Measurements from ENCODE around the gene DCUN1D3.

DNA sequence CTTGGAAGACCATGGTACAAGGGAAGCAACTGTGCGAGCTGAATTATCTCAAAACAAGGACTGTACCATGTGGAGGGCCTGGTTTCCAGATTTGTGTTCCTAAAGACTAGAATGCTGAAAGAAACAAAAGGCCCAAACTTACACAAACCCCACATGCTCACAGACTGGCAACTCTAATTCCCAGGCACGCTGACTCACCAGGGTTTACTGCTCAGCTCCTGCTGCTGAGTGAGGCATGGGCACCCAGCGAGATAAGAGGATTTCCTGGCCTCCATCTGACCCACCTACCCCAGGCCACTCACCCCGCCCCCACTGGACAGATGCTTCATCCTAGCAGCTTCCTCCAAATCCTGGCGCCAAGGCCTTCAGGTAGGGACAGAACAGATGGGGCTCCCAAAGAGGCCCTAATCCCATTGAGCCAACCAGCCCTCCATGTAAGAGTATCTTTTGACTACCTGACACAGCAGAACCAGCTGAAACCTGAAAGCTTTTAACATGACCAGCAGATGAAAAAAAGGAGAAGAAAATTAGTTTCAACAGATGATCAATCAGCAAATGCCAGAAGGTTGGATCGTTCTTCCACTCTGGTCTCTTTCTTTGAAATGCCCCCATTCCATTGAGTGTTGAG is 33.9 kb downstream of the DCUN1D3 start:
- TF ChIP-seq GATA2 (IDR thresholded peaks at IDR 0.05; ENCODE audit: low read depth, low read length) (no peak), GATA3 (IDR thresholded peaks at IDR 0.05; ENCODE audit: low read depth, low read length) (no peak)

Measured in SH-SY5Y (cell line).